Measurements from ENCODE around the gene MPC1. TPM values are rescaled to one million over a fixed set of nuclear protein-coding genes. Genes with fewer than 3 reads are reported as not detected.

Gene MPC1
- total RNA-seq, 3 donors from 2014 or later (not counting 1 experiment from before 2014, with no cell fraction given): 26.3 to 31.1 (median 30.4) TPM

- no peaks in the 10 kb centered on the region for H3K9me3 ChIP-seq (ENCODE audit: control insufficient read depth, insufficient read depth, low read length)
- Mint-ChIP-seq H3K4me3 (no peak overlapping the region), H3K27me3 (ENCODE audit: low read depth in 2 of 2) (peaks cover 1 to 22% of the 10 kb centered on the region in 2 donors), H3K36me3 (peaks cover 7% of the 10 kb centered on the region), H3K27ac (no peak overlapping the region), H3K4me1 (no peaks in the 10 kb centered on the region), H3K9me3 (no peaks in the 10 kb centered on the region)
- intact Hi-C loops (cut with micrococcal nuclease): no loop called here
- H3K36me3 ChIP-seq (ENCODE audit: control insufficient read depth, insufficient read depth, low read length): peaks cover 16% of the 10 kb centered on the region
- peaks cover 3% of the 10 kb centered on the region for H3K27me3 ChIP-seq (ENCODE audit: control insufficient read depth, insufficient read depth, low read length)
- WGBS (ENCODE audit: insufficient coverage): 90% methylated on average over 3 of the region's 3 CpGs
- no peak overlapping the region for H3K4me3 ChIP-seq (ENCODE audit: low read length)
- no peaks in the 10 kb centered on the region for H3K4me1 ChIP-seq (ENCODE audit: control insufficient read depth, insufficient read depth, low read length)
- no peak overlapping the region for H3K27ac ChIP-seq (ENCODE audit: low read length)
- DNase-seq (no peak), ATAC-seq (no peak)
- TF ChIP-seq CTCF (IDR thresholded peaks at IDR 0.05): no peak
Observed at GRCh38 chr6:166361077-166361429, 21.7 kb downstream of the MPC1 start.

GRCh38 chr6:166360243-166361076, 22.3 kb downstream of the MPC1 start:
- no peak for ATAC-seq
- Mint-ChIP-seq H3K4me3 (no peak overlapping the region), H3K27ac (no peak overlapping the region), H3K9me3 (no peaks in the 10 kb centered on the region), H3K4me1 (no peaks in the 10 kb centered on the region), H3K27me3 (ENCODE audit: low read depth in 2 of 2) (peaks cover 7 to 28% of the 10 kb centered on the region in 2 donors), H3K36me3 (peaks cover 7% of the 10 kb centered on the region)
- Histone ChIP-seq H3K4me1 (ENCODE audit: control insufficient read depth, insufficient read depth, low read length) (no peaks in the 10 kb centered on the region), H3K9me3 (ENCODE audit: control insufficient read depth, insufficient read depth, low read length) (no peaks in the 10 kb centered on the region), H3K4me3 (ENCODE audit: low read length) (no peak overlapping the region), H3K27ac (ENCODE audit: low read length) (no peak overlapping the region), H3K36me3 (ENCODE audit: control insufficient read depth, insufficient read depth, low read length) (peaks cover 16% of the 10 kb centered on the region), H3K27me3 (ENCODE audit: control insufficient read depth, insufficient read depth, low read length) (peaks cover 3% of the 10 kb centered on the region)
- intact Hi-C loops (cut with micrococcal nuclease): no loop called here
- WGBS (ENCODE audit: insufficient coverage): 88% methylated on average over 8 of the region's 8 CpGs
- no peak for TF ChIP-seq CTCF (IDR thresholded peaks at IDR 0.05)
- DNase-seq: no peak

GRCh38 chr6:166355552-166355951, 27.2 kb downstream of the MPC1 start:
- H3K4me3 Mint-ChIP-seq: no peak overlapping the region
- H3K36me3 ChIP-seq (ENCODE audit: control insufficient read depth, insufficient read depth, low read length): no peaks in the 10 kb centered on the region
- ATAC-seq (no peak), DNase-seq (no peak)
- H3K9me3 ChIP-seq (ENCODE audit: control insufficient read depth, insufficient read depth, low read length): no peaks in the 10 kb centered on the region
- peaks cover 5 to 7% of the 10 kb centered on the region in 2 donors for H3K4me1 Mint-ChIP-seq
- intact Hi-C loops (cut with micrococcal nuclease): no loop called here
- 66% methylated on average over 5 of the region's 5 CpGs for WGBS (ENCODE audit: insufficient coverage)
- H3K27me3 Mint-ChIP-seq (ENCODE audit: low read depth in 2 of 2): peaks cover 12 to 28% of the 10 kb centered on the region in 2 donors
- H3K4me3 ChIP-seq (ENCODE audit: low read length): no peak overlapping the region
- TF ChIP-seq CTCF (IDR thresholded peaks at IDR 0.05): no peak
- H3K4me1 ChIP-seq (ENCODE audit: control insufficient read depth, insufficient read depth, low read length): no peaks in the 10 kb centered on the region
- no peaks in the 10 kb centered on the region for H3K36me3 Mint-ChIP-seq
- H3K9me3 Mint-ChIP-seq: no peaks in the 10 kb centered on the region
- no peak overlapping the region for H3K27ac Mint-ChIP-seq
- H3K27me3 ChIP-seq (ENCODE audit: control insufficient read depth, insufficient read depth, low read length): peaks cover 3% of the 10 kb centered on the region
- no peak overlapping the region for H3K27ac ChIP-seq (ENCODE audit: low read length)

GRCh38 chr6:166354965-166355364, 27.8 kb downstream of the MPC1 start:
- WGBS (ENCODE audit: insufficient coverage): 100% methylated on average over 4 of the region's 4 CpGs
- Histone ChIP-seq H3K4me3 (ENCODE audit: low read length) (no peak overlapping the region), H3K9me3 (ENCODE audit: control insufficient read depth, insufficient read depth, low read length) (no peaks in the 10 kb centered on the region), H3K36me3 (ENCODE audit: control insufficient read depth, insufficient read depth, low read length) (no peaks in the 10 kb centered on the region), H3K27me3 (ENCODE audit: control insufficient read depth, insufficient read depth, low read length) (peaks cover 3% of the 10 kb centered on the region), H3K4me1 (ENCODE audit: control insufficient read depth, insufficient read depth, low read length) (no peaks in the 10 kb centered on the region), H3K27ac (ENCODE audit: low read length) (no peak overlapping the region)
- Mint-ChIP-seq H3K27me3 (ENCODE audit: low read depth in 2 of 2) (peaks cover 12 to 25% of the 10 kb centered on the region in 2 donors), H3K4me1 (peaks cover 5 to 7% of the 10 kb centered on the region in 2 donors), H3K27ac (no peak overlapping the region), H3K36me3 (no peaks in the 10 kb centered on the region), H3K4me3 (no peak overlapping the region), H3K9me3 (no peaks in the 10 kb centered on the region)
- no peak for TF ChIP-seq CTCF (IDR thresholded peaks at IDR 0.05)
- intact Hi-C loops (cut with micrococcal nuclease): no loop called here
- ATAC-seq: no peak
- no peak for DNase-seq

All from natural killer cell (primary cell).